GM12872 (cell line): ENCODE data around the gene RNF17.

ENCODE experiments used
- CTCF ChIP-seq: IDR thresholded peaks from 3 replicates; pipeline ENCODE4 v1.5.1; 2011; ENCODE audit warnings: low read depth, mild to moderate bottlenecking, low read length, moderate library complexity; ENCODE audit not compliant: insufficient read depth

The RNF17 gene

GRCh38 chr13:24878340-24878739, 114.4 kb downstream of the RNF17 start:
- TF ChIP-seq CTCF: no peak

GRCh38 chr13:24882665-24883064, 118.7 kb downstream of the RNF17 start:
- no peak for TF ChIP-seq CTCF

GRCh38 chr13:24887759-24888158, 123.8 kb downstream of the RNF17 start:
- no peak for TF ChIP-seq CTCF

GRCh38 chr13:24888291-24888931, 124.4 kb downstream of the RNF17 start:
- TF ChIP-seq CTCF: no peak

GRCh38 chr13:24890256-24890655, 126.3 kb downstream of the RNF17 start:
- TF ChIP-seq CTCF: no peak

- no peak for TF ChIP-seq CTCF
Observed at GRCh38 chr13:24891476-24892108, 127.6 kb downstream of the RNF17 start.

GRCh38 chr13:24892829-24893228, 128.9 kb downstream of the RNF17 start:
- TF ChIP-seq CTCF: no peak
